Smooth muscle cell (in vitro differentiated cells): Measurements from ENCODE around the gene DSN1. TPM values are rescaled to one million over a fixed set of nuclear protein-coding genes. Genes with fewer than 3 reads are reported as not detected.

ENCODE experiments used
- DNase-seq: peaks from one replicate; lab custom pipeline; 2025; ENCODE audit not compliant: unreplicated experiment; lab: John Stamatoyannopoulos, UW
- H2AFZ ChIP-seq: fragments of 200-600 bp; sonication (generic); 2 replicates; pipeline ENCODE4 v1.6.0; 2016; ENCODE audit warnings: antibody characterized with exemption, low read depth, mild to moderate bottlenecking
- H3F3A ChIP-seq: fragments of 200-600 bp; sonication (generic); 2 replicates; pipeline ENCODE4 v1.6.0; 2017; ENCODE audit warnings: antibody characterized with exemption, low read depth
- H3K27ac ChIP-seq: fragments of 200-600 bp; sonication (generic); 2 replicates; pipeline ENCODE4 v1.5.1; 2016; ENCODE audit warnings: low read depth, mild to moderate bottlenecking
- H3K27me3 ChIP-seq: fragments of 200-600 bp; sonication (generic); 2 replicates; pipeline ENCODE4 v1.6.1; 2016; ENCODE audit warnings: low read depth, mild to moderate bottlenecking
- H3K36me3 ChIP-seq: fragments of 200-600 bp; sonication (generic); 2 replicates; pipeline ENCODE4 v1.5.1; 2016; ENCODE audit warnings: low read depth
- H3K4me1 ChIP-seq: fragments of 200-600 bp; sonication (generic); 2 replicates; pipeline ENCODE4 v1.5.1; 2016; ENCODE audit warnings: low read depth
- H3K4me2 ChIP-seq: fragments of 200-600 bp; sonication (generic); 2 replicates; pipeline ENCODE4 v1.6.0; 2016; ENCODE audit warnings: mild to moderate bottlenecking
- H3K4me3 ChIP-seq: fragments of 200-600 bp; sonication (generic); 2 replicates; pipeline ENCODE4 v1.5.1; 2016; ENCODE audit warnings: mild to moderate bottlenecking
- H3K79me2 ChIP-seq: fragments of 200-600 bp; sonication (generic); 2 replicates; pipeline ENCODE4 v1.6.0; 2016; ENCODE audit warnings: low read depth, mild to moderate bottlenecking
- H3K9ac ChIP-seq: fragments of 200-600 bp; sonication (generic); 2 replicates; pipeline ENCODE4 v1.6.0; 2016; ENCODE audit warnings: low read depth
- H3K9me3 ChIP-seq: fragments of 200-600 bp; sonication (generic); replicated peaks from 2 replicates; pipeline ENCODE4 v1.5.1; 2016; ENCODE audit warnings: low read depth
- H4K20me1 ChIP-seq: fragments of 200-600 bp; sonication (generic); 2 replicates; pipeline ENCODE4 v1.6.0; 2016; ENCODE audit warnings: low read depth
- CTCF ChIP-seq: fragments of 200-600 bp; sonication (generic); IDR thresholded peaks from 2 replicates; pipeline ENCODE4 v1.5.1; 2017; ENCODE audit warnings: borderline replicate concordance, mild to moderate bottlenecking, antibody characterized with exemption; ENCODE audit not compliant: insufficient read depth, poor library complexity, severe bottlenecking
- WGBS: methylation state at CpG from one replicate; pipeline ENCODE4 v1.1.7; 2016; ENCODE audit warnings: low lambda C conversion rate; 5-methylcytosine and 5-hydroxymethylcytosine counted together
- polyA plus RNA-seq: library from polyadenylated mRNA; unstranded; fragments of >200 nt; fragmentation: Nextera tagmentation; extraction: Ambion mirVana; gene quantifications from 2 replicates; pipeline ENCODE4 v1.2.1, GENCODE V29; 2016
- total RNA-seq: library from RNA; depleted of rRNA; stranded (reverse); fragments of >200 nt; gene quantifications from 2 replicates; pipeline ENCODE4 v1.2.3, GENCODE V29; 2014

Gene DSN1
- total and polyA plus RNA-seq, 2 experiments from 2014 or later = 15.1 to 17.0 TPM

DNA sequence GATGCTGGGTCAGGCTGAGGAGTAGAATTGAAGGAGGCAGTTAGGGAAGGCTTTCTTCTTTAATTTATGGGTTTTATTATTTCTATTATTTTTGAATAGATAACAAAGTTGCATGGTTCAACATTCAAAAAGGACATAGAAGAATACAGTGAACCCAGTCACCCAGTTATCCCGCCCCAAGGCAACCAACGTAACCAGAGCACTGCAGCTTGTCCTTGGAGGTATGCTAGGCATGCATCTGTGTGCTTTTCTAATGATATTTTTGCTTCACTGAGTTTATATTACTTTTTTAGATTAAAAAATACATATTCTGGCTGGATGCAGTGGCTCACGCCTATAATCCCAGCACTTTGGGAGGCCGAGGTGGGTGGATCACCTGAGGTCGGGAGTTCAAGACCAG lies 47.4 kb upstream of the DSN1 start:
- Histone ChIP-seq H3K9ac (no peak overlapping the region), H3K4me3 (no peak overlapping the region), H4K20me1 (peaks cover 9% of the 10 kb centered on the region), H3K9me3 (no peaks in the 10 kb centered on the region), H3K27ac (no peak overlapping the region), H2AFZ (no peak overlapping the region), H3K4me1 (peaks cover 5% of the 10 kb centered on the region), H3K4me2 (no peak overlapping the region), H3K79me2 (no peaks in the 10 kb centered on the region), H3F3A (no peaks in the 10 kb centered on the region), H3K27me3 (no peaks in the 10 kb centered on the region), H3K36me3 (no peaks in the 10 kb centered on the region)
- DNase-seq = no peak
- TF ChIP-seq CTCF = no peak
- WGBS = 91% methylated on average over 5 of the region's 5 CpGs

- H2AFZ ChIP-seq = no peak overlapping the region
- peaks cover 5% of the 10 kb centered on the region for H3K4me1 ChIP-seq
- H3K9ac ChIP-seq = no peak overlapping the region
- no peak overlapping the region for H3K27ac ChIP-seq
- peaks cover under 1% of the 10 kb centered on the region for H4K20me1 ChIP-seq
- no peak overlapping the region for H3K4me3 ChIP-seq
- H3K27me3 ChIP-seq = no peaks in the 10 kb centered on the region
- H3K9me3 ChIP-seq = no peaks in the 10 kb centered on the region
- H3F3A ChIP-seq = no peaks in the 10 kb centered on the region
- H3K36me3 ChIP-seq = peaks cover 2% of the 10 kb centered on the region
- no peak for DNase-seq
- H3K4me2 ChIP-seq = no peak overlapping the region
- TF ChIP-seq CTCF = no peak
- 71% methylated on average over 1 of the region's 1 CpG for WGBS
- H3K79me2 ChIP-seq = no peaks in the 10 kb centered on the region
These were observed 46.5 kb upstream of the DSN1 start for GRCh38 chr20:36820073-36820472.

- TF ChIP-seq CTCF = no peak
- Histone ChIP-seq H3F3A (no peaks in the 10 kb centered on the region), H3K9me3 (no peaks in the 10 kb centered on the region), H4K20me1 (peaks cover 5% of the 10 kb centered on the region), H3K27ac (no peak overlapping the region), H3K4me3 (no peak overlapping the region), H2AFZ (no peak overlapping the region), H3K4me2 (no peak overlapping the region), H3K9ac (no peak overlapping the region), H3K4me1 (peaks cover 5% of the 10 kb centered on the region), H3K27me3 (no peaks in the 10 kb centered on the region), H3K36me3 (peaks cover 6% of the 10 kb centered on the region), H3K79me2 (no peaks in the 10 kb centered on the region)
- no peak for DNase-seq
- WGBS = 54% methylated on average over 5 of the region's 5 CpGs
These were observed 46.1 kb upstream of the DSN1 start for GRCh38 chr20:36819659-36820058.

DNA sequence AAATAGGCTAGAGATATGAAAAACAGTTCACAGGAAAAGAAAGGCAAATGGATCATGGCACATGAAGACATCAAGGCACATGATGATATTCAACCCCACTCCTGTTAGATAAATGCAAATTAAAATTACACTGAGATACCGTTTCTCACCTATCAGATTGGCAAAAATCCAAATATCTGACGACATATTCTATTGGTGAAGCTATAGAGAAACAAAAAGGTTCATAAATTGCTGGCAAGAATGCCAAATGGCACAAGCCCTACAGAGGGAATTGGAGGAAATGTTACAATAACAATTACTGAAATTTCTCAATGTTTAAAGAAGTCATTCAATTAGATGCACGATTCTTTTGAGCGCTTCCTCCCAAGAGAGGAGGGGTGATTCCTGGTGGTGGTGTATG lies 45.3 kb upstream of the DSN1 start:
- peaks cover 13% of the 10 kb centered on the region for H4K20me1 ChIP-seq
- no peaks in the 10 kb centered on the region for H3K79me2 ChIP-seq
- WGBS = 92% methylated on average over 4 of the region's 4 CpGs

More for the DNA sequence above, 45.3 kb upstream of the DSN1 start:
- TF ChIP-seq CTCF = no peak
- no peak overlapping the region for H3K9ac ChIP-seq
- DNase-seq = no peak
- no peaks in the 10 kb centered on the region for H3K27me3 ChIP-seq
- no peak overlapping the region for H3K4me3 ChIP-seq
- H3K36me3 ChIP-seq = peaks cover 6% of the 10 kb centered on the region
- no peak overlapping the region for H3K4me2 ChIP-seq
- H3K4me1 ChIP-seq = peaks cover 5% of the 10 kb centered on the region
- H3K9me3 ChIP-seq = no peaks in the 10 kb centered on the region
- H3K27ac ChIP-seq = no peak overlapping the region
- H2AFZ ChIP-seq = no peak overlapping the region
- no peaks in the 10 kb centered on the region for H3F3A ChIP-seq
